ENCODE measurements around the gene RAD23A.
"Not testable (repeated sequence)": the region's sequence is repeated elsewhere in the genome, so short reads cannot be mapped to it uniquely, and the experiment has no call there.

Gene RAD23A

DNA sequence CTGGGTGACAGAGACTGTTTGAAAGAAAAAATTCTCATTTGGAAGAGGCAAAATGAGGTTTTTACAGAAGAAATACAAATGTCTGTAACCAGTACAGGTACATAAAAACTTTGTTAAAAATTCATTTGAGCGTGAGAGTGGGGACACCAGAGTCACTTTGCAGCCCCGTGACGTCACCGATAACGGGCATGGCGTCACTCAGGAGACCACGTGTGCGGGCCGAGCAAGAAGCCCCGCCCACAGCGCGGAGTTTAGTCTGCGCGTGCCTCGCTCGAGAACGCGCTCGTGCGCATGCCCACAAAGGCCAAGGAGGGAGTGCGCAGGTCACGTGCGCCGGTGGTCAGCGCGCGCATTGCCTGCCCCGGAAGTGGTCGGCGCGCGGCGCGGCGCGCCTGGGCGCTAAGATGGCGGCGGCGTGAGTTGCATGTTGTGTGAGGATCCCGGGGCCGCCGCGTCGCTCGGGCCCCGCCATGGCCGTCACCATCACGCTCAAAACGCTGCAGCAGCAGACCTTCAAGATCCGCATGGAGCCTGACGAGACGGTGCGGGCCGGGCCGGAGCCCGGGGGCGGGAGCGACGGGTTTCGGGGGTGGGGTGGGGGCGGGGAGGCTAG is at the start of gene RAD23A:
RAD23A (plus strand) TSS at position 384 of the 613 bp plus-strand sequence; CDS start at position 471, 87 bp downstream.
- in situ Hi-C loops (cut with HindIII; ENCODE audit: low sequenced_read_pairs): no loop called here

DNA sequence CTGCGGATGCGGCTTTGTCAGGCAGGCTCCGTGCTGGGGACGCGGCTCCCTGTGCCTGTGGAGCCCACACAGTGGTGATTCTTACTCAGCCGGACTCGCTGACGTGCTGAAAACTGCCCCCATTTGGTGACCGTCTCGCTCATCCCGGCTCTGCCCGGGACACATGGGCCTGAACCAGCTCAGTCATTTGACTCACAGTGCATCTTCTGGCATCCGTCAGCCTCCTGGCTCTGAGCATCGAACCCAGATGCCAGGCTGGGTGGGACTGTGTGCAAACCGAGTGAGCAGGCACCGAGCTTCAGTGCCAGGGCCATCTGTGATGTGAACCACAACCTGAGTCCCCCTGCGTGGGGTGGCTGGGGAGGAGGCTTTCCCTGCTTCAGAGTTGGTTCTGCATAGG is 49.2 kb upstream of the RAD23A start:
- in situ Hi-C loops (cut with HindIII; ENCODE audit: low sequenced_read_pairs): no loop called here

DNA sequence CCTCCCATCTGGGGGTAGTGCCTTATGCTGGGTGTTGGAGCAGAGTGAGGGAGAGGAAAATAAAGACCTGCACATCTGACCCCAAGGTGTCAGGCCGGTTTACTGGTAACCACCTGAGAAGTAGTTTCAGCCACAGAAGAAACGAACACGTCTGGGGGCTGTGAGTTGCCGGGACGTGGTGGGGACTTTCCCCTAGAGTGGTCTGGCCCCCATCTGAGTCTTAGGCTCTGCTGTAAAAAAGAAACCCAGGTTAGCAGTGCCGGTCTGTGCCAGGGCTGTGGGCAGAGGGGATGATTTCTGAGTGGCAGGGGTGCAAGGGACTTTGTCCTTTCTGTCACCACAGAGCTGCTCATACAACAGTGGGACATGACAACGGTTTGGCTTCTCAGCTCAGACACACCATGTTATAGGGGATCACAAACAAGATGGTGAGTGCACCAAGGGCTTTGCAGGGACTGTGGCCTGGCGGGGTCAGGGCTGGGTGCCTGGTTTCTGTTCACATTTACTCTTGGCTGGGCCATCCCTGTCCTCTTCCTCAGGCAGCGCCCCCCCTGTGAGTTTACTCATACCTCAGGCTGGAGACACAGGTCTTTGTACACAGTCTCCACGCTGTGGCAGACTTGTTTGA is 45.7 kb upstream of the RAD23A start:
- in situ Hi-C loops (cut with HindIII; ENCODE audit: low sequenced_read_pairs): no loop called here

DNA sequence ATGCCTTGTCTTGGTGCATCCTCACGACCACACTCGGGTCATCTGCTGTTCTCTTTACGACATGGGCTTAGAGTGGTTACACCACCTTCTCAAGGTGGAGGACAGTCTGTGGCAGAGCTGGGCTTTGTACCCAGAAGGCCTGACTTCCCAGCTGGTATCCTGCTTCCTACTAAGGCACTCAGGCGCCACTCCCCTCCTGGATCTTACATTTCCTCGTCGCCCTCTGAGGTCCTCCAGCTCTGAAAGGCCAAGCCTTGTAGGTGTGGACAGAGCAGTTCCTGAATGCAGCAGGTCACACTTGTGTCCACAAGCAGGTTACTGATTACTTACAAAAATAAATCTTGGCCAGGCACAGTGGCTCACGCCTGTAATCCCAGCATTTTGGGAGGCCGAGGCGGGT is 38.5 kb upstream of the RAD23A start:
- in situ Hi-C loops (cut with HindIII; ENCODE audit: low sequenced_read_pairs): no loop called here

GRCh38 chr19:12912571-12912970 is 33.1 kb upstream of the RAD23A start:
- in situ Hi-C loops (cut with HindIII; ENCODE audit: low sequenced_read_pairs): no loop called here

DNA sequence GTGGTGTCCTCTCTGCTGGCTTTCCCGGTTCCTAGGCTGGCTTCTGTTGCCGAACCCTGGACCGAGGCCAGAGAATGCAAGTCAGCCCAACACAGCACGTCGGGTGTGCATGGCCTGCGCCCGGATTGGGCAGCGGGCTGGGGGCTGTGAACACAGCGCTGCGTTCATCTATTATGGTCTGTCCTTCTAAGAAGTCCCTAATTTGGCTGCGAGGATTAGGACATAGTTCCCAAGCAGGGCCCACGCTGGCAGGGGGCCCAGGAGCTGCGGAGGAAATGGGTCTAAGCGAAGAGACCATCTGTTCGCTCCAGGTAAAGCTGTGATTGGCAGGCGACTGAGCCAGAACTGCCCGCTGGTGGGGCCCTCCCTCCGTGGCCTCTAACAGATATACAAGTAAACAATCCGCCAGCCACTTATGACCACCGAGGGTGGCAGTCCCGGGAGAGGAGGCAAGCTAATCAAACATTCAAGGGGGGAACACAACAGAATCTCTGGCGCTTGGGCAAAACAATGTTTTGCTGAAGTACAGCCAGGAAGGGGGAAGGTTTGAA is 32.6 kb upstream of the RAD23A start:
- in situ Hi-C loops (cut with HindIII; ENCODE audit: low sequenced_read_pairs): no loop called here

DNA sequence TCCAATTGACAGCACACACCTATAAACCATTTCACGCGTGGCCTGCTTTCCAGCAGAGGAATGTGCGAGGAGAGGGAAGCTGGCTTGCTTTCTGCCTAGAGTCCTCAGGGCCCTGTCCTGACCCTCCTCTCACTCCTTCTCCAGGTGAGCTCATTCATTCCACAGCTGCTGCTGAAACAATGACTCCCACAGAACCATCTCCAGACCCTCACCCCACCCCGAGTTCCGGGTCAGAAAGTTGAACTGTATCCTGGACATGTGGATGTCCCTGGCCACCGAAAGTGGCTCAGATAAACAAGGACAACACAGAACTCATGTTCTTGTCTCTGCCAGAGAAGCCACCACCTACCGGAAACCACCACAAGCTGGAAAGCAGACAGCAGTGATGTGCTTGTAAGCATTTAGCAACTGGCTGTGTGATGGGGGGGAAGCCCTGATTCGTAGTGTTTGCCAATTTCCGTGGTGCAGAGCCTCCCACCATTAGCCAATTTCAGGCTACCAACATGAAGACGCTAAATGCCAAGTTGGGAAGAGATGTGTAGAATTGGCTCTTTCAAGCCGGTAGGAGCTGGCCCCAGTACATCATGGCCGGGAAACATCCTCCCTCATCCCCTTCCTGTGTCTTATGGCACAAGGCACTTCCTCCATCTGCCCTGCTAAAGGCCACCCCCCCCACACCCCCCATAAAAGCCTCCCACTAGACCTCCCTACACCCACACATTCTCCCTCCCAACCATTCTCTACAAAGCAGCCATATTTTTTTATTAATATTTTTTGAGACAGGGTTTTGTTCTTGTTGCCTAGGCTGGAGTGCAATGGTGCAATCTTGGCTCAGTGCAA is 31.6 kb upstream of the RAD23A start:
- in situ Hi-C loops (cut with HindIII; ENCODE audit: low sequenced_read_pairs): no loop called here

DNA sequence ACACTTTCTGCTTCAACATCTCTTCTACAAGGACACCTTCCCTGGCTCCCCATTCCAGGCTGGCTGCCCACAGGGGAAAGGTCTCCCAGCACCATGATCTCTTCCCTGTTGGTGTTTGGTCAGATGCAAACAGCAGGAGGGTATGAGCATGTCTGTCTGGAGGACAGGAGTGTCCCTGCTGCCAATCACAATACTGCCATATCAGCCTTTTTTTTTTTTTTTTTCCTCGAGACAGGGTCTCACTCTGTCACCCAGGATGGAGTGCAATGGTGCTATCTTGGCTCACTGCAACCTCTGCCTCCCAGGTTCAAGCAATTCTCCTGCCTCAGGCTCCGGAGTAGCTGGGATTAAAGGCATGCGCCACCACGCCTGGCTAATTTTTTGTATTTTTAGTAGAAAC is 29.8 kb upstream of the RAD23A start:
- in situ Hi-C loops (cut with HindIII; ENCODE audit: low sequenced_read_pairs): not testable (repeated sequence)

DNA sequence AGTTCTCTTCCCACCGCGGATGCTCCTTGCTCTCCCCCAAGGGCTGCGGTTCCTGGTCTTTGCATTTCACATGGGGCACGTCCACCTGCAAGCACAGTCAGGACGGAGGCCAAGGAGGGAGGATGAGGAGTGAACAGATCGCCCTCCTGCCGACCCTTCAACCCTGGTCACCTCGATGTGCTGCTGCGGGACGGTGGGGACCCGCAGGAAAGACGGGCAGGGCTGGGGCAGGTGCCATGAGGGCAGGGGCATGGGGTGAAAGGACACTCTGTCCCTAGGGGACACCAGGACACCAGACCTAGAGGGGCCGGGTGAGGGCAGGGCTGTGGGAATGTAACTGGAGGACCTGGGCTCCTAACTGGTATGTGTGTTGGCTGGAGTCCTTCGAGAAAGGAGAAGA is 27.4 kb upstream of the RAD23A start:
- in situ Hi-C loops (cut with HindIII; ENCODE audit: low sequenced_read_pairs): no loop called here

DNA sequence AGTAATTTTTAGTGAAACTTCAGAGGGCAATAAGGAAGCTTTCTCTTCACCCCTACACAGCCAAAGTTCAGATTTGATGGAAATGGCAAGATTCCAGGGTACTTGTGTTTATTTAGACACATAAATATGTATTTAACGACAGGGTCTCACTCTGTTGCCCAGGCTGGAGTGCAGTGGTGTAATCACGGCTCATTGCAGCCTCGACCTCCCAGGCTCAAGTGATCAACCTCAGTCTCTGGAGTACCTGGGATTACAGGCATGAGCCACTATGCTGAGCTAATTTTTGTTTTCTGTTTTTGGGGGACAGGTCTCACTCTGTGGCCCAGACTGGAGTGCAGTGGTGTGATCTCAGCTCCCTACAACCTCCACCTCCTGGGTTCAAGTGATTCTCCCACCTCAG is 24.6 kb upstream of the RAD23A start:
- in situ Hi-C loops (cut with HindIII; ENCODE audit: low sequenced_read_pairs): no loop called here

DNA sequence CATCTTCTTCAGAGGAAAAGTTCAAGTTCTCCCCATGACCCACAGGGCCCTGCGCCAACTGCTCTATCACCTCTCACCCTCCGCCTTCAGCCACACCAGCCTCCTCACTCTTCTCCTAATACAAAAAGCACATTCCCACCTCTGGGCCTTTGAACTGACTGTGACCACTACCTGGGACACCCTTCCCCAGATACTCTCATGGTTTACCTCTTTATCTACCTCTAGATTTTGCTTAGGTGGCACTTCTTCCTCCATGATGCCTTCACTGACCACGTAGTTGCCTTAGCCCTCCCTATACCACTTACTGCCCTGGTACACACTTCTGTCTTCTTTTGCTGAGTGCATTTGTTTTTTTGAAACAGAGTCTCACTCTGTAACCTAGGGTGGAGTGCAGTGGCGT is 22.7 kb upstream of the RAD23A start:
- in situ Hi-C loops (cut with HindIII; ENCODE audit: low sequenced_read_pairs): no loop called here

DNA sequence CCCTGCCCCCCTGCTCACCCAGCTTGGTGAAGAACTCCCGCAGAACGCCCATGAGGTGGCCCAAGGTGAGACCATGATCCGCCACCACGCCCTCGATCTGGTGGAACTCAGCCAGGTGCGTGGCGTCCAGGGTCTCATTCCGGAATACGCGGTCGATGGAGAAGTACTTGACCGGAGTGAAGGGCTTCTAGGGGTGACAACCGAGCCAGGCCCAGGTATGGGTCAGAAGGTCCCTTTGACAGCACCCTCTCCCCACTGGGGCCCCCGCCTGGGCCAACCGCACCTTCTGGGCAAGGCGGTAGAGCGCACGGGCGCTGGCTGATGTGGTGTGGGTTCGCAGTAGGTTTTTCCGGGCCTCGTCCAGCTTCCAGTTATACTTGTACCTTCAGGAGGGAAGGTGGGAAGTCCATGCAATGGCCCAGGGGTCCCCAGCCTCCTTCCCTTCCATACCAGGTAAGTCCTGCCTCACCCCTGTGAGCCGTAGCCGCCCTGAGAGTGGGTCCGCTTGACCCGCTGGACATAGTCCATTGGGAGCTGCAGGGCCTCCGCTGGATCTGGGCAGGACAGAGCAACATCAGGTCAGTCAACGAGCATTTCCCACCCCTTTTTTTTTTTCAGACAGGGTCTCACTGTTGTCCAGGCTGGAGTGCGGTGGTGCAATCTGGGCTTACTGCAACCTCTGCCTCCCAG is 20.9 kb upstream of the RAD23A start:
- in situ Hi-C loops (cut with HindIII; ENCODE audit: low sequenced_read_pairs): no loop called here

DNA sequence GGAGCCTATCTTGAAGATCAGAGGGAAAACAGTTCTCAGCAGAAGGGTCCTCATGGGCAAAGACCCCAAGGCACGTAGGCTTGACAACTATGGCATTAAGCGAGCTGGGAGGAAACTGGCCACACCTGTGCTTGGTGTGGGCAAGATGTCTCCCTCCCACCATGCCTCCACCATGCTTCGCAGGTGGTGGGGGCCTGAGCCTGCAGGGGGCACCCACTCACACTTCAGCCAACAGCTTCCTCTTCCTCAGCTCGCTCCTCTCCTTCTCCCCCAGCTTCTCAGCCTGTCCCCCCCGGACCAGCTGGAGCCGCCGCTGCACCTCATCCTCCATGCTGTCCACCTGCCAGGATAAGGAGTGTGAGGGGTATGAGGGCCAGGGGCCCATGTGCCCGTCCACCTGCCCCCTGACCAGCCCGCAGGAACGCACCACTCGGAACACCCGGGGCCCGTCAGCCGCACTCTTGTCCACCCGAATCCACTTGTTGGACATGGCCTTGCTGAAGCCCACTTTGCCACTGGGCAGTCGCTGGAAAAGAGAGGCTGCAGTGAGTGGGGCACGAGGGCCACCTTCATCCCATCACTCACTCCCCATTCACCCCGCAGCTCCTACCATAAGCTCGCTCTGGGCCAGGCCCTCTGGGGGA is 15.5 kb upstream of the RAD23A start:
- in situ Hi-C loops (cut with HindIII; ENCODE audit: low sequenced_read_pairs): no loop called here

DNA sequence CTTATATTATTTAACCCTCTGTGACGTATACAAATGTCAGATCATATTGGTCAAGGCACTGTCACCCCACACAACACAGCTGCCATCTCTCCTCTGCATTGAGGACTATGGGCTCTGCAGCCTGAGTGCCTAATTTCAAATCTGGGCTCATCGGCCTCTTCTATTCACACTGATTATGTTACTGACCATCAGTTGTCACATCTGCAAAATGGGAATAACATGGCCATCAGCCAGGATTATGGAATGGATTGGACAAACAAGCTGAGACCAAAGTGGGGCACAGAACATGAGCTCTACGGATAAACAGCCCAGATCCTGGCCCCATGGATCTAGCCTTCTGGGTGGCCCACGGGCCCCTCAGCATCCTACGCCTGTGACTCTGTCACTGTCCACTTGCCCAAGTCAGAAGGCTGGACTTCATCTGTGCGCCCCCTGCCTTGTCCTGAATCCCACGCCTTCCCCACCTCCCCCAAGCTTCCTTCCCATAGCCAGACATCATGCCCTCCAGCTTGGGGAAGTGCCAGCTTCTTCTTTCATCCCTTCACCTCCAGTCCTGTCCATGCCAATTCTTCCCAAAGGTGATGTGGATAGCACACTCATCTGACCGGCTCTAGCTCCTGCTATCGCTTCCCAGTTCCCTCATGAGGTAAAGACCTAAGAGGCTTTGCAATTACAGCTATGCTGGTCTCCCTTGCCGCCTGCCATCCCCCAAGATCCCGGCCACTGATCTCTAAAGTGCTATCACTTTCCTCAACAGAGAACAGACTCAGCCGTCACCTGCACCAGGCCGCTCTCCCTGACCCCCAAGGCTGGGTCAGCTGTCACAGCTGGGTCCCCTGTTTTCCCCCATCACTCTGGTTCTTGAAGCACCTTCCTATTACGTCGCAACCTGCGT is 13.0 kb upstream of the RAD23A start:
- in situ Hi-C loops (cut with HindIII; ENCODE audit: low sequenced_read_pairs): no loop called here

- in situ Hi-C loops (cut with HindIII; ENCODE audit: low sequenced_read_pairs): no loop called here
Observed at GRCh38 chr19:12933287-12934072, 12.2 kb upstream of the RAD23A start, which contains the start of gene FARSA. Gene FARSA (minus strand): TSS chr19:12933711. CDS start chr19:12933696, 15 bp downstream.

GRCh38 chr19:12935071-12935470 is 10.6 kb upstream of the RAD23A start:
- in situ Hi-C loops (cut with HindIII; ENCODE audit: low sequenced_read_pairs): no loop called here

DNA sequence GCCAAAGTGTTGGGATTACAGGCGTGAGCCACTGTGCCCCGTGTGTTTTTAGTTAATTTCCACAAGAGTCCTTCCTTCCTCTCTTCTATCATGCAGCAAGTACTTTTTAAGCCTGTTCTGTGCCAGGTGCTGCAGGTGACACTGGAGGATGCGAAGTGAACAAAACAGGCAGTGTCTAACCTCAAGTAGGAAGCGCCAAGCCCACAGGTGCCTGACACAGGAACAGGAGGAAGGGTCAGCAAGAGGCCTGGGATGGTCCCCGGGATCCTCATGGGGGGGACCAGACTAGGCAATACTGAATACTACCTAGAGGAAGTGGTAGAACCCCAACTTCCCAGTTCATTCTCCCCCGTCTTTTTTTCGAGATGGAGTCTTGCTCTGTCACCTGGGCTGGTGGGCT is 9.1 kb upstream of the RAD23A start:
- in situ Hi-C loops (cut with HindIII; ENCODE audit: low sequenced_read_pairs): no loop called here

DNA sequence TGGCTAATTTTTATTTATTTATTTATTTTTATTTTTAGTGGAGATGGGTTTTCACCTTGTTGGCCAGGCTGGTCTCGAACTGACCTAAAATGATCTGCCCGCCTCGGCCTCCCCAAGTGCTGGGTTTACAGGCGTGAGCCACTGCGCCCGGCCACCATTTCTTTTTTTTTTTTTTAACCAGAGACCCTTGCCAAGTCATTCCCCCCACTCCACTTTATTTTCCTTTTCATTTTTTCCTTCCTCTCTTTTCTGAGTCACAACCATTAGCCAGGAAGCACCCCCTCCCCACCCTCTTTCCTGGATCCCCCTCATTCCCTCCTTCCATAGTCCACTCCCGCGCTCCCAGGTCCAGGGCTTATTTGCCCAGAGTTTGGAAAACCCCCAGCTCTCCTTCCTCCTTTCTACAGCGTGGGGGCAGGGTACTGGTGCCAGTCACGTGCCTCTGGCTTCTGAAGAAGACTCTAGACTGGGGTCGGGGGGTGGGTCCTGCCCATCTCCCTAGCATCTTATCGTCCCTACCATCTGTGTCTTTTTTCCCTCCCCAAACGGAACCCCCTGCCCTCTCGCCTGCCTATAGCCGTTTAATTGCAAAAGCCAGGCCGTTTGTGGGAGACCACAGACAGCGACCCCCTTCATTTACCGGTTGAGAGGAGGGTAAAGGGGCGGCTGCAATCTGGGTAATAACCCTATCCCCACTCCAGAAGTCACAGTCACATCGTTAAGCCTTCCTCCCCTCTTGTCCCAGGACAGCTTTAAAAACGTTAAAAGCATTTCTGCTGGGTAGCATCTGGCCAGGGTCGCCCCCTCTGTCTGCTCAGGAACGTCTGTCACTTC is 8.4 kb upstream of the RAD23A start:
- in situ Hi-C loops (cut with HindIII; ENCODE audit: low sequenced_read_pairs): no loop called here
